ENCODE results near the gene CLIC4.
"Not testable (repeated sequence)": the region's sequence is repeated elsewhere in the genome, so short reads cannot be mapped to it uniquely, and the experiment has no call there.

GRCh38 chr1:24794130-24794502, 48.9 kb downstream of the CLIC4 start:
- TF ChIP-seq CTCF, POLR2A (IDR thresholded peaks at IDR 0.05): not testable (repeated sequence)
